Activated T-cell treated with anti-CD3 and anti-CD28 coated beads for 24 hours (primary cell): Measurements from ENCODE around the gene NCK2.

Experiments used
- DNase-seq: peaks from one replicate; pipeline ENCODE4 v3.0.0-alpha.2; 2020; ENCODE audit warnings: low read depth

The NCK2 gene

DNA sequence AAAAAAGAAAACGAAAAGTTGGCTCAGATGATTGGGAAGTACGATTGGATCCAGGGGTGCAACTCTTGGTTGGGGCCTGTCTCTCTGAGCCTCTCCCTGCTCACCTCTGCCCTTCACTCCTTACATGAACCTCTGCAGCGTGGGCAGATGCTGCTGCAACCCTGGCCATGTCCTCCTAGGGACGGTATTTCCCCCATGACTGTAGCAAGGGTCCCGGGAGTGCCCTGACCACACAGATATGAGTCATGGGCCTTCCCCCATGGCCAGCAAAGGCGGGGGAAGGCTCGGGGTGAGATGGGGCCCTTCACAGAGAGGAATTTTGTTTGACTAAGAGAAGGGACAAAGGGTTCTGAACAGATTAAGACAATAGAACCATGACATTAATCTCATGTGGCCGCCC is 129.0 kb downstream of the NCK2 start:
- DNase-seq: peak; percentile 67

DNA sequence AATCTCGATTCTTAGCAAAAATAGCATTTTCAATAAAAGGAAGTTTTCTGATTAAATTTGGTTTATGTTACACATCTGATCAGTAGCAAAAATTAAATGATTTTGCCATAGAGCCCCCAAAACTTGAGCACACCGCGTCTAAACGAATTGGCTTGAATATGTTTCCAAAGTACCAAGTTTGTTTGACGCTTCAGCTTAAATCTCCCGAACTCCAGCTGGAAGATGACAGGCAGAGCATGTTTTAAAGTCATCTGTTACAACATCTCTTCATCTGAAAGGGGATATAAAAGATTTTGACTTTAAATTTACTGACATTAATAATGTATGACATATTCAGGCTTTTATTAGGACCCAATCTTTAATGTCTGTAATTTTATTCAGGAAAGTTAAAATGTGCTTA is 129.8 kb downstream of the NCK2 start:
- no peak for DNase-seq

DNA sequence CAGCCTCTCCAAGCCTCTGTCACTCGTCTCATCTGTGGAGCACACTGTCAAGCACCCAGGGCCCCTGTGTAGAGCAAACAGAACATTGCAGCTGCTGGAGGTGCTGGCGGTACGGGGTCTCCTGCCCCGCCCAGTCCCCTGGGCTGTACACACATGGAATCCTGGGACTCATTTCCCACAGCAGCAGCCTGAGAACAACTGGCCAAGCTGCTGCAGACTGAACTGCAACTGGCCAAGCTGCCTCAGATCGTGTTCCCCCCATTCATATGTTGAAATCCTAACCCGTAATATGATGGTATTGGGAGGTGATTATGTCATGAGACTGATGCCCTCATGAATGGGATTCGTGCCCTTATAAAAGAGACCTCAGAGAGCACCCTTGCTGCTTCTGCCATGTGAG is 130.5 kb downstream of the NCK2 start:
- no peak for DNase-seq

DNA sequence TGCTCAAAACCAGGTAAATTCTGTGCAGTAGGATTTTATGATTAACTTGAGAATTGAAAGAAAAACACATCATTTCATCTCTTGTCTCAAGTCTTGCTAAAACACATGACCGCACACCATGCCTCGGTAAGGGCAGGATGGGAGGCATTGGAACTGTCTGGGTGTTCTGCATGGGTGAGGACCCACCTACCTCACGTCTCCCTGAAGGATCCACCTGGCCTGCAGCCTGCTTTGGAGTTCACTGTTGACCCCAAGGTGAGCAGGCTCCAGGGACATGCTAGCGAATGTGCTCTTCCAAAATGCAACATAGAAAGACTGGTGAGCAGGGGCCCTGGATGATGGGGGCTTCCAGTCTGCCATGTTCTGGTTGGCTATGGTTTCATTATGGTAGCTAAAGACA is 131.5 kb downstream of the NCK2 start:
- no peak for DNase-seq

DNA sequence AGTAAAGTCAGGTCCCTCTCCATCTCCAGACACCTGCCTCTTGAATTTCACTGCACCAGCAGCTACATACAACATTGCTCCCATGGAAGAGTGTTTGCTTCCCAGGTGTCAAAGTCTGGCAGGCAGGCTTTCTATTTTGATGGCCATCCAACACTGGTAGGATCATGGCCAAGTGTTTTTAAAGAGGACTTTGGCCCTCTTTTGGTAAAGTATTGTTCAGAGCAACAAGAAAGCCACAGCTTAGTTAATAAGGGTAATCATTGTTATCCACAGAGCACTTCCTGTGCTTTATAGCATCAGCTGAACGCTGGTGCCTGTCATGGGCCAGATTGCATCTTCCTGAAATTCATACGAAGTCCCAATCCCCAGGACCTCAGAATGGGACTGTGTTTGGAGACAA is 133.2 kb downstream of the NCK2 start:
- no peak for DNase-seq

DNA sequence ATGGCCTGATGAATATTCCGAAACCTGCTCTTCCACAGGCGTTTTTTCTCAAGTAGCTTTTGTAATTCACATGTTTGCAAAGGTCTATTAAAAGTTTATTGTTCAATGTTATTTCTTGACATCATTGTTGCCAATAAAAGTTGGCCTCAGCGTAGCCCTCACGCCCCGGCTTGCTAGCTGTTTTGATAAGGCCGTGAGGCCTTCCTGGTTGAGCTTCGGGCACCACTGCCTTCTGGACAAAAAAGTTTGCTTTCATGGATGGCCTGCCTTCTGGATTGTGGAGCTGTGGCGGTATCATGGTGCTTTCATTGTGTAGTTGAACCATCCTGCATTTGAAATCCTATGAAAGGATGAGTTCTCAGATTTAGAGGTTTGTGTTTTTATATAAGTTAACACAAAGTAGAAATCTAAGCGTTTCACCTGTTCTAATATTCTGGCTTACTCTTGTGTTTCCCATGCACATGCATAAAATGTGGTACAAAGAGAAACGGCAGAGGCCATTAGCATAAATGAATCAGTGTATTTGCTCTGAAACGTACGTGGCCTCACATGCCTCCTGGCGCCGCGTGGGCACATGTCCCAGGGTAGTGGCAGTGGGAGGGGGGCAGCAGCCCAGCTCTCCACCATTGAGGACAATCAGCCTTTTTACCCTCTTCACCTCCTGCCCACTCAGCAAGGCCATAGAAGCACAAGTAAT is 134.5 kb downstream of the NCK2 start:
- DNase-seq: no peak

DNA sequence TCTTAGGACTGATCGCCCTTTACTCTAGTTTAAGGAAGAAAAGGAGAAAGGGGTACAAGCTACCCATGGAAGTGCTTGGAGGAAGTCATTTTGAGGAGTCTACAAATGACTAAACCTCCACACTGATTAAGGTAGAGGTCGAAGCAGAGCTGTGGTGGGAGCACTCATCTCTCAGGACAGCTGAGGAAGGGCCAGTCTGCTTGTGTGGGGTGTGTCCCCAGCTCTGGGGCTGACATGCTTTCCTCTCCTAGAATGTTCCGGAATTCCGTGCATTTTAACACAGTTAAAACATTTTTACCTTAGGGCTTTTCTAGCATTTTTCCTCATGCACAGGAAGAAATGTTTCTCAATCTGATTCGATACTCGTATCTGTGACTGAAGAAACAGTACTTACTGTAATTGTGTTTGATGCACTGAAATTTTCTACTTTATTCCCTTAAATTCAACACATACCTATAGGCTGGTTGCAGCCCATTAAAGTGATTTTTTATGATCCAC is 135.1 kb downstream of the NCK2 start:
- no peak for DNase-seq

DNA sequence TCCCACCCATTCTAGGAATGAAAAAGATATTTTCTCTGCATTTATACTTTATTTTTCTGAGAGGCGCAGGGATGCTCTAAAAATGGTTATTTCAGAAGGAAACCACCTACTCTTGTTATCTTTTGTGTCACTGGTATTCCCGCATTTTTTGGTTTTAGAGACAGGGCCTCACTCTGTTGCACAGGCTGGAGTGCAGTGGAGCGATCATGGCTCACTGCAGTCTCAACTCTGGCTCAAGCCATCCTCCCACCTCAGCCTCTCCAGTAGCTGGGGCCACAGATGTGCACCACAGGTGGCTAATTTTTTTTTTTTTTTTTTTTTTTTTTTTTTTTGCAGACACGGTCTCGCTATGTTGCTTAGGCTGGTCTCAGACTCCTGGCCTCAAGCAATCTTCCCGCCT is 135.9 kb downstream of the NCK2 start:
- DNase-seq: no peak

DNA sequence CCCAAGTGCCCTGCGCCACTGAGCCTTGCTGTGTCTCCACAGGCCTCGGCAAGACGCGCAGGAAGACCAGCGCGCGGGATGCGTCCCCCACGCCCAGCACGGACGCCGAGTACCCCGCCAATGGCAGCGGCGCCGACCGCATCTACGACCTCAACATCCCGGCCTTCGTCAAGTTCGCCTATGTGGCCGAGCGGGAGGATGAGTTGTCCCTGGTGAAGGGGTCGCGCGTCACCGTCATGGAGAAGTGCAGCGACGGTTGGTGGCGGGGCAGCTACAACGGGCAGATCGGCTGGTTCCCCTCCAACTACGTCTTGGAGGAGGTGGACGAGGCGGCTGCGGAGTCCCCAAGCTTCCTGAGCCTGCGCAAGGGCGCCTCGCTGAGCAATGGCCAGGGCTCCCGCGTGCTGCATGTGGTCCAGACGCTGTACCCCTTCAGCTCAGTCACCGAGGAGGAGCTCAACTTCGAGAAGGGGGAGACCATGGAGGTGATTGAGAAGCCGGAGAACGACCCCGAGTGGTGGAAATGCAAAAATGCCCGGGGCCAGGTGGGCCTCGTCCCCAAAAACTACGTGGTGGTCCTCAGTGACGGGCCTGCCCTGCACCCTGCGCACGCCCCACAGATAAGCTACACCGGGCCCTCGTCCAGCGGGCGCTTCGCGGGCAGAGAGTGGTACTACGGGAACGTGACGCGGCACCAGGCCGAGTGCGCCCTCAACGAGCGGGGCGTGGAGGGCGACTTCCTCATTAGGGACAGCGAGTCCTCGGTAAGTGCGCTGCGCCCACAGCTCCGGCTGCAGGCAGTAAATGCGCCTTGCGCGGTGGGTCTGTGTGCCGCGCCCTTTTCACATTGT is 136.8 kb downstream of the NCK2 start:
- no peak for DNase-seq

DNA sequence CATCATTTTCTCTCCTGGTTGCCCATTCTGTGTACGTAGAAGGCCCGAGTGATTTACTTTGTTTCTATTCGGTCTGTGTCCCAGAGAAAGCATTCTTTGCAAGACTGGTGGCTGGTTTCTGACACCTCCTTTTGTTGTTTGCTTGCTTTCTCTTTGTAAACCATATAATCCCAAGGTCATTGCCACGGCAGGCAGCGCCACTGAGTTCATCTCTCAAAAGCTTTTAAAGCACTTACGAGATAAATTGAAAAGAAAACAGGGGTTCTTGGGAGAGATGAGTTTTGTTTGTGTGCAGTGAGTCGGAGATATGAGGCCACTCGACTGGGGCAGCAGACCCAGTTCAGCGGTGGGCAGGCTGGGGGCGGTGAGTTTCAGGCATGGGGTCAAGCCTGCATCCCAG is 137.6 kb downstream of the NCK2 start:
- no peak for DNase-seq

DNA sequence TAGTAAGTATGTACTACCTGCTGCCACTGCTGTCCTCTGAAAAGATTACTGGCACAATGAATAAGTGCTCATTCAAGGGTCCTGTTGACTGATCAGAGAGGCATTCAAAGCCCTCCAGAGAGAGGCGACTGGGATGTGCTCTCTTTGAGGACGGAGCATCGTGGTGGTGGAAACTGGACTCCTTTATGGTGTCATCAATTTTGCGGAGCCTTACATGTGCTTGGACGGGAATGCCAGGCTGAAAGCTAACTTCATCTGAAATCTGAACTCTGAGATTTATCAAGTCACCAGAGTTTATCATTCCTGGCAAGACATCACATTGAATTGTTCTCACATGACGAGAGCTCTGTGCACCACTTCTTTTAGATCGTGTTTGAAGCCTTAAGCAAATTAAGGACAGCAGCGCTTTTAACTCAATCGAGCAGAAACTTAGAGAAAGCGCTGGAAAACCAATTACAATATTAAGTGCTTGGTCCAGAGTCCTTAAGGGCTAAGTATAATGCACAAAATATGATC is 138.3 kb downstream of the NCK2 start:
- DNase-seq: no peak

DNA sequence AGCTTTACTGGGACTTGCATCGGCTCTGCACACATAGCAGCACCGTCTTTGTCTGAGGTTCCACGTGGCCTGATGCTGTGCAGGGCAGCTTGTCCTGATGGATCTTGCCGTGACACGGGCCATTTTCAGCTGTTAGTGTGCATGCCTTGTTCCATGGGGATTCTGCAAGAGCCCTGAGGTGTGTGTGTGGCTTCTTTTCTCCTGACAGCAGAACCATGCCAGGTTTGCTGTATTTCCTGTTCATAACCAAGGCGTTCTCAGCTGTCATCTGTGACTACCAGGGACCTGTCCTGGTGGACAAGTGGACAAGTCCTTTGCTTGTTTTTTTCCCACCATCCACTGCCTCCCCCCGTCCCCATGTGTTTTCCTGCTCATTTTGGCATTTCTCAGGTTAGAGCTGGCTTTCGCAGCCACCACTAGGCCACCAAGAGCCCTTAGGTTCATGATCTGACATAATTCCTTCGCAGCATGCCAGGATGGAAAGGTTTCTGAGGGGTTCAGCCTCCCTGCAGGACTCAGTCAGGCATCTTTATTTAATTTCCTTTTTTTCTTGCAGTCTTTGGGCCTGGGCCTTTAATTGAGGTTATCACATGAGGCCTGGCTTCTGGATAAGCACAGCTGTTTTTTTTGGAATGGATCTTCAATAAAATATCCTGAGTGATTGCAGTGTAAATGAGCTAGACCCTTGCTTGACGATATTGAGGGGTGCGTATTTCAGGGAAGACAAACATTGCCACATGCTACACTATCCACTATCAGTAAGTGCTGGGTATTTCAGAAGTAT is 139.4 kb downstream of the NCK2 start:
- DNase-seq: no peak

DNA sequence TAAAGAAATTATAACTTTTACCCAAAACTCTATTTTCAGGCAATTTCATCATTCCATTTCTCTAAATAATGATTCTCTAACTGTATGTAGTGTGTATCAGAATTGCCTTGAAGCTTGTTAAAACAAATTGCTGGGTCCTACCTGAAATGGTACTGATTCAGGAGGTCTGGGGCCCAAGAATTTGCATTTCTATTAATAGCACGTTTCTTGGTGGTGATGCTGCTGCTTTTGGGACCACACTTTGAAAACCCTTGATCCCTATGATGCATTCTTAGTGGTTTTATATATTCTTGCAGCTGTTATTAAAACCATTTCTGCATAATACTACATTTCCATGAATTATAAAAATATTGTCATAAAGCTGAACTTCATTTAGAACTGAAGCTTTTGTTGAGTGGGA is 140.7 kb downstream of the NCK2 start:
- DNase-seq: no peak

DNA sequence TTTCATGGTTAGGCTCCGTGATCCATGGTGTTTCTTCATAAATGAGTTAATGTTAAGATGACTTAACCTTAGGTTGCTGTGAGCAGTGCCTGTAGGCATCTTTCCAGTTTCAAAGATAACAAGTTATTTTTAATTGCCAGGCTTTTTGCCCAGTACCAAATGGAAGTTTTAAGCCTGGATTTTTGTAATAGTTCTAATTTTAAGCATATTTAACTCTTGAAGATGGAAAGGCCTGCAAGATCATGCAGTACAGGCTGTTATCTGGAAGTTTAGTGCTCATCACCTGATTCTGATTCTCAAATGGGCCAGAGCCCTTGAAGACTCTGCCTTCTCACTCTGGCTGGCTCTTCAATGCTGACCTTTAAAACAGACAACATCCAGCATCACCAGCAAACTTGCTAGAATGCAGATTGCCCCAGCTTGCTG is 141.3 kb downstream of the NCK2 start:
- no peak for DNase-seq

DNA sequence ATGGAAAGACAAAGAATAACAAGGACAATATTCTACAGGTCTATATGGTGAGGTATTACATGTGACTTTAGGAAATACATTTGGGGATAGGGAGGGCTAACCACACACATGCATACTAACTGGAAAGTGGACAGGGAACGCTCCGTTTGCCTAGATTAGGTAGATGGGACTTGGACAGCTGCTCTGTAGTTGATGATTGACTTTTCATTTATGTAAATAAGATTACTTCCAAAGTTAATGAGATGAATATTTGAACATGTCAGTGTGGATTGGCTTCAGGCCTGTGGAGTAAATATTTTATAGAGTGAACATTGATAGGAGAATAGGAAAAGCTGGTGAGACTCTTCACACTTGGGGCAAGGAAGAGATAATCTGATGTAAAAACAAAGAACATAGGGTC is 142.0 kb downstream of the NCK2 start:
- DNase-seq: no peak

DNA sequence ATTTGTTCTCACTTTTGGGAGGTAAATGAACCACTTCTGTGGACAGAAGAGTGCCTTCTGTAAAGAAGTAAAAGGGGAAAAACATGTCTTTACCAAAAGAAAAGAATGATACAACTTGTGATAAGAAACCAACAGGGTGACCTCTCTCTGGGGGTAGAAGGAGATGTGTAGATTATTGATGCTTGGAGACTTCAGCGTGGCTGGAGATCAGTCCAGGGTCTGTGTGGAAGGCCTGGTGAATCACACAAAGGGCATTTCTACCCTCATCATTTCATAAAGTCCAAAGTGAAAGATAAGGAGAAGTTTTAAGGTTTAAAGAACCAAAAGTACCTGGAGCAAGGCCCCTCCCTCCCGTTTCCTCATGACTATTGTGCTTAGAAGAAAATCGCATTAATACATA is 142.5 kb downstream of the NCK2 start:
- DNase-seq: no peak

DNA sequence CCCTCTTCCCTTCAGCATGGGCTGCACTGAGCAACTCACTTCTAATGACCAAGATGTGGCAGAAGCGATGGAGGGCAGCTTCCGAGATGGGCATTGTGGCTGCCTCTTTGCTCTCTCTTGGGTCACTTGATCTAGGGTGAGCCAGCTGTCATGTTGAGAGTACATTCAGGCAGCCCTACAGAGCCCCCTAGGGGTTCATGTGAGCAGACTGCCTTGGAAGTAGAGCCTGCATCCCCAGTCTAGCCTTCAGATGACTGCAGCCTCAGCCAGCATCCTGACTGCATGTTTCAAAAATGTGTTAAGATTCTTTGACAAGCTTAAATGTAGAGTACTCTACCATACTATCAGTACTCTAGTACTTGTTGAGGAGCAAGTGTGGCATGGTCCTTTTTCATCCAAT is 143.9 kb downstream of the NCK2 start:
- DNase-seq: no peak

DNA sequence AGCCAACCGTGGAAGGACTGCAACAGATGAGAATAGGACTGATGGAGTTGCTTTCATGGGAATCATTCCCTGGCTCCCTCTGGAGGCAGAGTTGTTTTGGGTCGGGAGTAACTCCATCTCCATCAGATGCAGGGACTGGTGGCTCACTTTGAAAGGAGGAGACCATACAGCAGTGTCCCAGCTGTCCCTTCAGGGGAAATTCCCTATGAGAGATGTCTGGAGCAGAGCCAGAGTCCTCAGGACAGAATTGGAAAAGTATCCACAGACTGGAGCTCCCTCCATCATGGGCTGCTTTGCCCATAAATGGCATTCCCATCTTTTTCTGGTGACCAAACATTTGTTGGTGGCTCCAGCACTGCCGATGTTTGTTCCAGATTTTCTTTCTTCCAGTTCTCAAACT is 144.3 kb downstream of the NCK2 start:
- no peak for DNase-seq

DNA sequence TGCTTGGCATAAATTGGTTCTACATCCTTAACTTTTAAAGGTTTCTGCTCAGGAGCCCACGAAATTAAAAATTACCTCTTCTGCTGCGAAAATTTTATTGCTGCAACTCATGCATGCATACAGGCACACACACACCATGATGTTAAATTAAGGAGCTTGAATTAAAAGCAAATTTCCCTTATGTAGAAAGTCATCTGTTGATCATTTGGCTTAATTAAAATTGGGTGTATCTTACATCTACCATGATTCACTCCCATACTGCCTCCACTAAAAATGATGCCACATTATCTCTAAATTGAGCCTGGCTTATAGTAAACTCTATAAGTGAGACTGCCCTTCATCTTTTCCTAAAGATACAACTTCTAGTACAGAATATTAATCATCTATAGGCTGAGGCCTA is 145.4 kb downstream of the NCK2 start:
- DNase-seq: no peak

DNA sequence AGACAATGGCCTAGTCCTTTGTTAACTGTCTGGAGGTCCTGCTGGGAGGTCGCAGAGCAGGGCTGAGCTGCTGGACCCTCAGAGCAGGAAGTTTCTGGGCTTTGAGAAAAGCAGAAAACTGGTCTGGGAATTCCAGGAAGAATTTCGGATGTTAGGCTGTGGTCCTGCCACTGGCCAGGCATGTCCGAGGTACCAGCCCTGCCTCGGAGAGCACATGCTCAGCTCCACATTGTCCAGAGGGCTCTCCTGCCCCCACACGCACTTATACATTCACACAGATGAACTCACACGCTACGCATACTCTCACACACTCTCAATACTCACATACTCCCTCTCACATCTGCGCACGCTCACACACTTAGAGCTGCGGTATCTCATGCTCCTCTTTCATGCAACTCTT is 146.1 kb downstream of the NCK2 start:
- DNase-seq: no peak

DNA sequence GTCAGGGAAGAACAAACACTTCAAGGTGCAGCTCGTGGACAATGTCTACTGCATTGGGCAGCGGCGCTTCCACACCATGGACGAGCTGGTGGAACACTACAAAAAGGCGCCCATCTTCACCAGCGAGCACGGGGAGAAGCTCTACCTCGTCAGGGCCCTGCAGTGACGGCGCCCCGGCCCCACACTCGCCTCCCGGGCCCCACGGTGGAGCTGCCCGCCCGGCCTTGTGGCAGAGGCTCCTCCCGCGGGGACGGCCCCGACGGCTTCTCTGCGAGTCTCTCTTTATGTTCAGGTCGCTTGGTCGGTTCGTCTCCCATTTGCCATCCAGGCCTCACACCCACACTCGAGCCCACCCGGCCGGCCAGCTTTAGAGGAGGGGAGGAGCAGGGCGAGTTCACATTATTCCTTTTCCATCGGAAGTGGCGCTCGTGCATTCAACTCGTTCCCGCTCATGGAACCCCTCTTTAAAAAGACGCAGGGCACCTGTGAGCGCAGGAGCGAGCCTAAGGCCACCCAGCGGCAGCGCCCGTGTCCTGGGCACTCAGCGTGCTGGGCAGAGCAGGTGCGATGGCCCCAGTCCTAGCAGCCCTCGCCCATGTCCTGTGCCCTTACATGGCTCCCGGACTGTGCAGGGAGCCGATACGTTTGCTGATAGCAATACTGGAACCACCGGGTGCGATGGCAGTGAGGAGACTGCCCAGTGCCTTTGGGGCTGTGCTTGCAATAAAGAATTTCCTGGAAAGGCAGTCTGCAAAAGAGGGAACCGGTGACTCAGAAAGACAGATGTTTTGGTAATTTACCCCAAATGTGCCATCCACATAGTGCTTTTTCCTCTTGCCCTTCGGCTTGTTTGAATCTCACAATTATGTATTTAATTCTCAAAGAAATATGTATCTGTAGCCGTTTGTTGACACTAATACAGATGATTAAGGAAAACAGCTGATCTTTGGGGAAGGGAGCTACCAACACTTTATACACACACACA is 148.6 kb downstream of the NCK2 start:
- DNase-seq: no peak
